IMR-90 (cell line): ENCODE data around the gene MCTP2. TPM values are rescaled to one million over a fixed set of nuclear protein-coding genes. Genes with fewer than 3 reads are reported as not detected.

Experiments used
- ATAC-seq: fragments of 200-7000 bp; cut with Tn5 transposase; 2 replicates; pipeline ENCODE4 v1.9.1; 2020; ENCODE audit warnings: low read depth, mild to moderate bottlenecking, moderate library complexity
- BruUV-seq: library from RNA; stranded (reverse); fragments of 400-500 nt; replicated peaks from 2 replicates; lab custom pipeline; 2021; lab: Mats Ljungman, UMichigan
- CTCF ChIA-PET: fragments of 300-600 bp; formaldehyde crosslinking; extraction: SDS; loops from one replicate; lab custom pipeline; 2021; ENCODE audit warnings: antibody characterized with exemption; lab: Yijun Ruan, JAX
- POLR2A ChIA-PET: fragments of 300-600 bp; sonication (Branson Sonifier 250); formaldehyde crosslinking; loops from one replicate; lab custom pipeline; 2022; ENCODE audit warnings: antibody characterized with exemption; ENCODE audit not compliant: unreplicated experiment; lab: Charles Lee
- DNase-seq: peaks from one replicate; pipeline ENCODE4 v3.0.0; 2013
- H2AFZ ChIP-seq: replicated peaks from 2 replicates; pipeline ENCODE3; 2013; ENCODE audit warnings: low read length, mild to moderate bottlenecking; ENCODE audit not compliant: poor library complexity
- H2AK5ac ChIP-seq: 2 replicates; pipeline ENCODE4 v1.6.1; 2013; ENCODE audit warnings: low read depth, low read length, inconsistent platforms
- H2AK9ac ChIP-seq: replicated peaks from 2 replicates; pipeline ENCODE3; 2013; ENCODE audit warnings: mild to moderate bottlenecking, low read depth, low read length, moderate library complexity; ENCODE audit not compliant: poor library complexity
- H2BK120ac ChIP-seq: 2 replicates; pipeline ENCODE4 v1.6.1; 2013; ENCODE audit warnings: low read depth, low read length, inconsistent platforms
- H2BK15ac ChIP-seq: 3 replicates; pipeline ENCODE4 v1.6.1; 2013; ENCODE audit warnings: low read depth, low read length, inconsistent platforms
- H2BK20ac ChIP-seq: 2 replicates; pipeline ENCODE4 v1.6.1; 2013; ENCODE audit warnings: low read depth, mild to moderate bottlenecking, inconsistent platforms, low read length, moderate library complexity
- H2BK5ac ChIP-seq: 2 replicates; pipeline ENCODE4 v1.6.1; 2013; ENCODE audit warnings: mild to moderate bottlenecking, low read depth, low read length, inconsistent platforms; ENCODE audit not compliant: poor library complexity, severe bottlenecking
- H3K14ac ChIP-seq: replicated peaks from 2 replicates; pipeline ENCODE4 v1.6.1; 2013; ENCODE audit warnings: low read depth, low read length, inconsistent platforms
- H3K18ac ChIP-seq: 2 replicates; pipeline ENCODE4 v1.6.1; 2013; ENCODE audit warnings: low read depth, low read length, control low read depth
- H3K23ac ChIP-seq: 2 replicates; pipeline ENCODE4 v1.6.1; 2013; ENCODE audit warnings: low read depth, low read length, inconsistent platforms
- H3K27ac ChIP-seq: 2 replicates; pipeline ENCODE4 v1.5.1; 2013; ENCODE audit warnings: mild to moderate bottlenecking, control low read depth, low read length; ENCODE audit not compliant: insufficient read depth
- H3K27me3 ChIP-seq: 2 replicates; pipeline ENCODE4 v1.6.1; 2013; ENCODE audit warnings: low read length; ENCODE audit not compliant: control insufficient read depth, insufficient read depth
- H3K36me3 ChIP-seq: 2 replicates; pipeline ENCODE4 v1.6.1; 2013; ENCODE audit warnings: low read length, mixed read lengths; ENCODE audit not compliant: control insufficient read depth, insufficient read depth
- H3K4ac ChIP-seq: 2 replicates; pipeline ENCODE4 v1.6.1; 2013; ENCODE audit warnings: low read depth, low read length, inconsistent platforms
- H3K4me1 ChIP-seq: 2 replicates; pipeline ENCODE4 v1.6.1; 2013; ENCODE audit warnings: low read length, mixed read lengths; ENCODE audit not compliant: control insufficient read depth, insufficient read depth
- H3K4me2 ChIP-seq: 2 replicates; pipeline ENCODE4 v1.6.1; 2013; ENCODE audit warnings: low read depth, mild to moderate bottlenecking, control low read depth, low read length, moderate library complexity
- H3K4me3 ChIP-seq: 2 replicates; pipeline ENCODE4 v1.5.1; 2013; ENCODE audit warnings: low read depth, mild to moderate bottlenecking, control low read depth, low read length, moderate library complexity; ENCODE audit not compliant: insufficient read depth
- H3K56ac ChIP-seq: 2 replicates; pipeline ENCODE4 v1.6.1; 2013; ENCODE audit warnings: low read length, inconsistent platforms; ENCODE audit not compliant: insufficient read depth; ENCODE audit errors: extremely low read depth
- H3K79me1 ChIP-seq, 2 experiments: 2 replicates each; pipeline ENCODE4 v1.6.1; 2013; ENCODE audit warnings: low read length in 2 of 2, inconsistent platforms in 1 of 2, low read depth in 1 of 2
- H3K9ac ChIP-seq: 2 replicates; pipeline ENCODE4 v1.6.1; 2013; ENCODE audit warnings: low read depth, low read length, control low read depth
- H3K9me1 ChIP-seq: 2 replicates; pipeline ENCODE4 v1.6.1; 2013; ENCODE audit warnings: low read length, inconsistent platforms; ENCODE audit not compliant: insufficient read depth
- H3K9me3 ChIP-seq: 2 replicates; pipeline ENCODE4 v1.6.1; 2013; ENCODE audit warnings: low read length; ENCODE audit not compliant: control insufficient read depth, insufficient read depth
- H4K20me1 ChIP-seq: 2 replicates; pipeline ENCODE4 v1.6.1; 2013; ENCODE audit warnings: low read length, inconsistent platforms; ENCODE audit not compliant: insufficient read depth
- H4K5ac ChIP-seq: 2 replicates; pipeline ENCODE4 v1.6.1; 2013; ENCODE audit warnings: mild to moderate bottlenecking, low read depth, low read length, control low read depth
- H4K8ac ChIP-seq, 2 experiments: 2 replicates each; pipeline ENCODE4 v1.6.1; 2013; ENCODE audit warnings: low read depth in 2 of 2, low read length in 2 of 2, control low read depth in 1 of 2, inconsistent platforms in 1 of 2
- H4K91ac ChIP-seq: 2 replicates; pipeline ENCODE4 v1.6.1; 2013; ENCODE audit warnings: low read depth, low read length, inconsistent platforms; ENCODE audit not compliant: insufficient read depth
- CTCF ChIP-seq: conservative IDR thresholded peaks from 2 replicates; pipeline ENCODE4 v1.5.1; 2012; ENCODE audit warnings: mild to moderate bottlenecking, low read depth, low read length, improper control_type of control experiment
- MAFK ChIP-seq: IDR thresholded peaks from 2 replicates; pipeline ENCODE4 v1.6.1; 2012; ENCODE audit warnings: low read depth, low read length, improper control_type of control experiment
- WGBS, 2 experiments: methylation state at CpG; one replicate each; pipeline versions ENCODE4 v1.1.5 to v1.1.7; 2013; ENCODE audit warnings: missing lambda C conversion rate in 2 of 2; ENCODE audit not compliant: insufficient read length in 1 of 2; ENCODE audit errors: extremely low coverage in 2 of 2; 5-methylcytosine and 5-hydroxymethylcytosine counted together
- dilution Hi-C: fragments of 300-500 bp; cut with HindIII; formaldehyde crosslinking; loops from one replicate; pipeline ENCODE4 v1.14.3; 2018; ENCODE audit warnings: low sequenced_read_pairs; ENCODE audit not compliant: unreplicated experiment
- in situ Hi-C: fragments of 300-500 bp; cut with MboI; formaldehyde crosslinking; loops from 3 replicates; pipeline ENCODE4 v1.14.3; 2019; ENCODE audit warnings: low sequenced_read_pairs, inconsistent platforms, mixed read lengths
- intact Hi-C: fragments of 100-400 bp; cut with micrococcal nuclease; formaldehyde crosslinking; loops from 2 replicates; pipeline ENCODE4 v1.10.0; 2022
- polyA plus RNA-seq, 3 experiments: library from polyadenylated mRNA; depleted of rRNA; stranded (reverse); fragments of >200 nt; gene quantifications; 2 replicates each; pipeline ENCODE4 v1.2.3, GENCODE V29; 2012; ENCODE audit warnings: low replicate concordance in 1 of 3
- total RNA-seq: library from RNA; depleted of rRNA; stranded (reverse); fragments of >200 nt; gene quantifications from 2 replicates; pipeline ENCODE4 v1.2.3, GENCODE V29; 2012

The MCTP2 gene
- total and polyA plus RNA-seq, 2 of the 4 experiments (the other 2 are of a cell fraction) = 5.1 to 9.9 TPM

GRCh38 chr15:94370206-94370935 lies 139.0 kb downstream of the MCTP2 start:
- dilution Hi-C loops = no loop called here

More at GRCh38 chr15:94370206-94370935, 139.0 kb downstream of the MCTP2 start:
- no peak overlapping the region for H3K18ac ChIP-seq
- H2BK15ac ChIP-seq = no peak overlapping the region
- WGBS, 2 experiments = no CpG with 5 or more reads among the region's 10 CpGs
- H4K5ac ChIP-seq = no peak overlapping the region
- no peak overlapping the region for H2AK9ac ChIP-seq
- H3K23ac ChIP-seq = no peak overlapping the region
- no peaks in the 10 kb centered on the region for H3K79me1 ChIP-seq
- H3K27me3 ChIP-seq = no peaks in the 10 kb centered on the region
- H3K4ac ChIP-seq = no peak overlapping the region
- POLR2A ChIA-PET = interaction anchor here (0.6 kb wide), 1 partner anchor 134 kb away, joined by 17 read pairs; no protein-coding TSS in a partner anchor
- H3K4me2 ChIP-seq = no peak overlapping the region
- intact Hi-C loops = loop anchor here (5.0 kb wide), 1 partner anchor 1818 kb away; no protein-coding TSS in a partner anchor
- TF ChIP-seq CTCF (no peak), MAFK (peak; percentile 93)
- no peak overlapping the region for H2BK20ac ChIP-seq
- H3K56ac ChIP-seq = no peak overlapping the region
- no peaks in the 10 kb centered on the region for H3K4me1 ChIP-seq
- H2AFZ ChIP-seq = no peak overlapping the region
- H4K20me1 ChIP-seq = no peaks in the 10 kb centered on the region
- no peak for ATAC-seq
- H4K91ac ChIP-seq = no peak overlapping the region
- no peak for DNase-seq
- no peak overlapping the region for H2BK120ac ChIP-seq
- H3K27ac ChIP-seq = no peak overlapping the region
- H2AK5ac ChIP-seq = no peak overlapping the region
- peaks cover 2% of the 10 kb centered on the region; the same call in 1 of the 2 replicates for H3K36me3 ChIP-seq
- H4K8ac ChIP-seq = no peak overlapping the region
- CTCF ChIA-PET = no interaction called here
- H3K14ac ChIP-seq = no peak overlapping the region
- H3K9me1 ChIP-seq = no peaks in the 10 kb centered on the region
- no peak overlapping the region for H2BK5ac ChIP-seq
- in situ Hi-C loops = no loop called here
- no peak overlapping the region for H3K9ac ChIP-seq
- no peak overlapping the region for H3K4me3 ChIP-seq
- no TSS peak for BruUV-seq
- H3K9me3 ChIP-seq = no peaks in the 10 kb centered on the region
